Measurements from ENCODE around the gene DEFB113. TPM values are rescaled to one million over a fixed set of nuclear protein-coding genes. Genes with fewer than 3 reads are reported as not detected.

Gene DEFB113
- total RNA-seq, 1 experiment from 2014 or later, result not detected

GRCh38 chr6:49923826-49924225 is 45.6 kb downstream of the DEFB113 start:
- Histone ChIP-seq H3K4me3 (no peak overlapping the region), H3K4me1 (replicated peaks; ENCODE audit: insufficient read depth) (no peaks in the 10 kb centered on the region), H3K79me2 (ENCODE audit: low read depth) (no peaks in the 10 kb centered on the region), H3K4me2 (no peak overlapping the region), H3K9me3 (ENCODE audit: insufficient read depth, low read depth) (no peaks in the 10 kb centered on the region; the same call in 1 of the 2 replicates), H3K9me2 (ENCODE audit: insufficient read depth) (no peaks in the 10 kb centered on the region), H3K27me3 (ENCODE audit: insufficient read depth, low read depth) (no peaks in the 10 kb centered on the region), H3F3A (ENCODE audit: insufficient read depth, low read depth) (no peaks in the 10 kb centered on the region), H2AFZ (no peak overlapping the region), H3K27ac (no peak overlapping the region), H4K20me1 (ENCODE audit: insufficient read depth) (no peaks in the 10 kb centered on the region), H3K36me3 (ENCODE audit: low read depth) (no peaks in the 10 kb centered on the region)
- TF ChIP-seq EZH2 (IDR thresholded peaks at IDR 0.05; ENCODE audit: low read depth), result no peak
- TF ChIP-seq CTCF (conservative IDR thresholded peaks at IDR 0.05), result no peak
- POLR2A ChIA-PET (ENCODE audit: unreplicated experiment), result no interaction called here
- BruUV-seq (replicated peaks), result no TSS peak
- CTCF ChIA-PET, result no interaction called here
- intact Hi-C loops (cut with micrococcal nuclease; ENCODE audit: unreplicated experiment), result no loop called here
- no peak for DNase-seq

GRCh38 chr6:49919935-49920644 is 49.3 kb downstream of the DEFB113 start:
- Histone ChIP-seq H3K9me2 (ENCODE audit: insufficient read depth) (no peaks in the 10 kb centered on the region), H3K27me3 (ENCODE audit: insufficient read depth, low read depth) (no peaks in the 10 kb centered on the region), H3K4me2 (no peak overlapping the region), H3K9me3 (ENCODE audit: insufficient read depth, low read depth) (no peaks in the 10 kb centered on the region), H3K79me2 (ENCODE audit: low read depth) (no peaks in the 10 kb centered on the region), H3K4me1 (replicated peaks; ENCODE audit: insufficient read depth) (no peaks in the 10 kb centered on the region), H4K20me1 (ENCODE audit: insufficient read depth) (no peaks in the 10 kb centered on the region), H3F3A (ENCODE audit: insufficient read depth, low read depth) (no peaks in the 10 kb centered on the region), H2AFZ (no peak overlapping the region), H3K27ac (no peak overlapping the region), H3K4me3 (no peak overlapping the region), H3K36me3 (ENCODE audit: low read depth) (no peaks in the 10 kb centered on the region)
- no peak for DNase-seq
- ChIA-PET CTCF (no interaction called here), POLR2A (ENCODE audit: unreplicated experiment) (no interaction called here)
- no TSS peak for BruUV-seq (replicated peaks)
- intact Hi-C loops (cut with micrococcal nuclease; ENCODE audit: unreplicated experiment), result no loop called here
- no peak for TF ChIP-seq EZH2 (IDR thresholded peaks at IDR 0.05; ENCODE audit: low read depth)
- TF ChIP-seq CTCF (conservative IDR thresholded peaks at IDR 0.05), result no peak

GRCh38 chr6:49919261-49919660 is 50.2 kb downstream of the DEFB113 start:
- no peak for DNase-seq
- CTCF ChIA-PET, result no interaction called here
- no peaks in the 10 kb centered on the region for H3F3A ChIP-seq (ENCODE audit: insufficient read depth, low read depth)
- TF ChIP-seq CTCF (conservative IDR thresholded peaks at IDR 0.05) (no peak), EZH2 (IDR thresholded peaks at IDR 0.05; ENCODE audit: low read depth) (no peak)
- no peak overlapping the region for H2AFZ ChIP-seq
- H3K9me3 ChIP-seq (ENCODE audit: insufficient read depth, low read depth), result no peaks in the 10 kb centered on the region
- no peaks in the 10 kb centered on the region for H3K4me1 ChIP-seq (replicated peaks; ENCODE audit: insufficient read depth)
- no peaks in the 10 kb centered on the region for H3K36me3 ChIP-seq (ENCODE audit: low read depth)
- H3K27me3 ChIP-seq (ENCODE audit: insufficient read depth, low read depth), result no peaks in the 10 kb centered on the region
- POLR2A ChIA-PET (ENCODE audit: unreplicated experiment), result no interaction called here
- no peaks in the 10 kb centered on the region for H3K79me2 ChIP-seq (ENCODE audit: low read depth)
- intact Hi-C loops (cut with micrococcal nuclease; ENCODE audit: unreplicated experiment), result no loop called here
- H3K27ac ChIP-seq, result no peak overlapping the region
- no peak overlapping the region for H3K4me3 ChIP-seq
- no peaks in the 10 kb centered on the region for H4K20me1 ChIP-seq (ENCODE audit: insufficient read depth)
- H3K9me2 ChIP-seq (ENCODE audit: insufficient read depth), result no peaks in the 10 kb centered on the region
- BruUV-seq (replicated peaks), result no TSS peak
- no peak overlapping the region for H3K4me2 ChIP-seq

Data from PC-9 (cell line).